CD4-positive, alpha-beta T cell treated with Interleukin-17A for 1 hour (primary cell): ENCODE data around the gene CREG1.

Experiments
- DNase-seq: peaks from one replicate; pipeline ENCODE4 v3.0.0-alpha.2; 2020

Gene CREG1

GRCh38 chr1:167529829-167530474 lies 23.6 kb downstream of the CREG1 start:
- no peak for DNase-seq

GRCh38 chr1:167528057-167528728 lies 25.4 kb downstream of the CREG1 start:
- DNase-seq = no peak

GRCh38 chr1:167526667-167527383 lies 26.7 kb downstream of the CREG1 start:
- no peak for DNase-seq

GRCh38 chr1:167524651-167525050 lies 28.9 kb downstream of the CREG1 start:
- DNase-seq = no peak

- DNase-seq = no peak
Observed at GRCh38 chr1:167522246-167522645, 31.3 kb downstream of the CREG1 start.

GRCh38 chr1:167520711-167521206 lies 32.8 kb downstream of the CREG1 start:
- DNase-seq = peak; percentile 35

GRCh38 chr1:167518331-167518700 lies 35.2 kb downstream of the CREG1 start, which contains the start of gene CD247:
TSS of gene CD247 (minus strand) at chr1:167518529. CDS start at chr1:167518465, 64 bp downstream.
- DNase-seq = peak; percentile 89

GRCh38 chr1:167517535-167518330 lies 35.8 kb downstream of the CREG1 start:
- peak; percentile 84 for DNase-seq

GRCh38 chr1:167516404-167517388 lies 36.9 kb downstream of the CREG1 start:
- peak; percentile 61 for DNase-seq

GRCh38 chr1:167515893-167516321 lies 37.7 kb downstream of the CREG1 start:
- no peak for DNase-seq

GRCh38 chr1:167515461-167515860 lies 38.1 kb downstream of the CREG1 start:
- no peak for DNase-seq

- DNase-seq = peak; percentile 43
Observed at GRCh38 chr1:167514288-167514687, 39.3 kb downstream of the CREG1 start.

GRCh38 chr1:167512046-167512654 lies 41.4 kb downstream of the CREG1 start:
- no peak for DNase-seq

GRCh38 chr1:167511374-167511986 lies 42.1 kb downstream of the CREG1 start:
- no peak for DNase-seq

- peak; percentile 25 for DNase-seq
Observed at GRCh38 chr1:167510881-167511280, 42.7 kb downstream of the CREG1 start.

GRCh38 chr1:167510244-167510643 lies 43.3 kb downstream of the CREG1 start:
- no peak for DNase-seq

GRCh38 chr1:167509587-167509986 lies 44.0 kb downstream of the CREG1 start:
- peak; percentile 45 for DNase-seq

- no peak for DNase-seq
Observed at GRCh38 chr1:167507719-167508118, 45.8 kb downstream of the CREG1 start.

GRCh38 chr1:167504467-167504827 lies 49.1 kb downstream of the CREG1 start:
- DNase-seq = no peak

GRCh38 chr1:167503626-167504466 lies 49.7 kb downstream of the CREG1 start:
- no peak for DNase-seq
